ENCODE data around the gene OPCML.

GRCh38 chr11:132859306-132859705 lies 673.0 kb downstream of the OPCML start:
- TF ChIP-seq CTCF (IDR thresholded peaks at IDR 0.05; ENCODE audit: insufficient read depth, low read length, poor library complexity, severe bottlenecking), result no peak
- no peak for TF ChIP-seq EZH2phosphoT487 (conservative IDR thresholded peaks at IDR 0.05; ENCODE audit: low read length)
